H1 (cell line): ENCODE results near the gene DENND10.

Experiments
- CTCF ChIP-seq, 3 experiments: IDR thresholded peaks; 1 replicate in 2 of 3; 2 replicates in 1 of 3; pipeline versions ENCODE4 v1.5.1 to v1.6.1; 2011; ENCODE audit warnings: low read length in 3 of 3, mild to moderate bottlenecking in 3 of 3, inconsistent platforms in 2 of 3, low read depth in 1 of 3, moderate library complexity in 1 of 3; ENCODE audit not compliant: insufficient read depth in 1 of 3; ENCODE audit errors: control extremely low read depth in 1 of 3
- EZH2 ChIP-seq: fragments of 200-600 bp; sonication (generic); IDR thresholded peaks from 2 replicates; pipeline ENCODE4 v1.7.1; 2012; ENCODE audit warnings: low read depth, mild to moderate bottlenecking, moderate library complexity, low read length, inconsistent platforms; ENCODE audit not compliant: severe bottlenecking
- POLR2A ChIP-seq, 2 experiments: IDR thresholded peaks; 1 replicate in 1 of 2; 2 replicates in 1 of 2; pipeline ENCODE4 v1.6.1; 2011; ENCODE audit warnings: low read depth in 2 of 2, low read length in 2 of 2, mild to moderate bottlenecking in 2 of 2; ENCODE audit errors: control extremely low read depth in 1 of 2
- POLR2AphosphoS5 ChIP-seq: IDR thresholded peaks from 2 replicates; pipeline ENCODE4 v1.6.1; 2011; ENCODE audit warnings: low read depth, low read length
- SP1 ChIP-seq: IDR thresholded peaks from 2 replicates; pipeline ENCODE4 v1.6.1; 2011; ENCODE audit warnings: low read depth, low read length
- TAF1 ChIP-seq: IDR thresholded peaks from 2 replicates; pipeline ENCODE4 v1.6.1; 2011; ENCODE audit warnings: mild to moderate bottlenecking, low read depth, low read length
- ZNF274 ChIP-seq: IDR thresholded peaks from 2 replicates; pipeline ENCODE4 v1.7.0; 2012; ENCODE audit warnings: low read length, borderline replicate concordance; ENCODE audit errors: extremely low read depth

DNA sequence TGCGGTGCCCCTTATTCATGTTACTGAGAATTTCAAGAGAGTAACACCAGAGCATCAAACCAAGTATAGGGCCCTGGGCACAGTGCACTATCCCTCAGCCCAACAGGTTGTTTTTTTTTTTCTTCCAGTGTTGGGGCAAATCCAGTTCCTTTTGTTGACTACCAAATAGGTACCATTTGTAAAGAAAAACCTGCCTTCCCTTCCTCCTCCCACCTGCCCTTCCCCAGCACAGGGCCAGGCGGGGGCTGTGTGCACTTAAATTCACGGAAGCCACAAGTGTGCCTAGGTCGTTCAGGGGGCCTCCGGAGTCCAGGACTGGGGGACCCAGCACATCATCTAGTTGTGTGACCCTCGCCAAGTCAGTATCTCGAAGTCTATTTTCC is 62.2 kb downstream of the DENND10 start:
- TF ChIP-seq CTCF (IDR thresholded peaks at IDR 0.05; ENCODE audit: control extremely low read depth in 1 of 3, insufficient read depth in 1 of 3, low read depth in 1 of 3, low read length in 3 of 3) (no peak), ZNF274 (no peak), POLR2A (IDR thresholded peaks at IDR 0.05; ENCODE audit: control extremely low read depth in 1 of 2, low read depth in 2 of 2, low read length in 2 of 2) (no peak), SP1 (no peak), TAF1 (no peak), POLR2AphosphoS5 (no peak), EZH2 (no peak)
